ENCODE data around the gene DEFB113. TPM values are rescaled to one million over a fixed set of nuclear protein-coding genes. Genes with fewer than 3 reads are reported as not detected.

The DEFB113 gene
- total and polyA plus RNA-seq, 2 experiments from 2014 or later: not detected

DNA sequence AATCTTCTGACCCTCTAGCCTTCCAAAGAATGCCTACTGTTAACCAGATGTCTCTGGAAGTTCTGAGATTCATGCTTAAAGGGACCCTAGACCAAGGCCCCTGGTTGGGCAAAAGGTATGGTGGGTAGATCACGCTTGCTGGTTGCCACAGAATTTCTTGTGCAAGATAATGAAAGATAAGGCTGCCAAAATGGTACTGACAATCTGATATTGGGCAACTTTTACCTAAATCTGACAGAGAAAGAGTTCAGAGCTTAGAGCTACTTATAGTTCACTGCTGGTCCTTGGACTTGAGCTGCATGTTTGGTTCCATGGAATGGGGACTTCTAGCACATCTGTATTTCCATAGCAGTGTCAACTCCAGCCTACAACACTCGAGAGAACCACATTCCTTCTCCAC is 17.5 kb downstream of the DEFB113 start:
- Histone ChIP-seq H3K79me2 (replicated peaks; ENCODE audit: insufficient read depth) (no peaks in the 10 kb centered on the region), H3K9me2 (ENCODE audit: insufficient read depth) (no peaks in the 10 kb centered on the region), H4K20me1 (replicated peaks; ENCODE audit: insufficient read depth) (no peaks in the 10 kb centered on the region), H2AFZ (no peak overlapping the region), H3F3A (replicated peaks; ENCODE audit: low read depth) (no peaks in the 10 kb centered on the region), H3K4me3 (no peak overlapping the region), H3K4me2 (no peak overlapping the region), H3K36me3 (ENCODE audit: insufficient read depth) (no peaks in the 10 kb centered on the region), H3K4me1 (ENCODE audit: insufficient read depth) (no peaks in the 10 kb centered on the region; the same call in 1 of the 2 replicates), H3K27ac (ENCODE audit: low read depth) (no peak overlapping the region), H3K27me3 (ENCODE audit: insufficient read depth) (no peaks in the 10 kb centered on the region)
- peaks cover 2% of the 10 kb centered on the region; the same call in 1 of the 3 replicates for H3K4me1 Mint-ChIP-seq
- no peak for TF ChIP-seq ZNF331 (CRISPR knock-in tag; IDR thresholded peaks at IDR 0.05; ENCODE audit: low read depth)
- TF ChIP-seq EZH2 (IDR thresholded peaks at IDR 0.05; ENCODE audit: low read depth, unreplicated experiment): no peak
- no peak for TF ChIP-seq REST (IDR thresholded peaks at IDR 0.05; ENCODE audit: unreplicated experiment)
- no peak for TF ChIP-seq STAT1 (IDR thresholded peaks at IDR 0.05; ENCODE audit: unreplicated experiment)
- no peak for TF ChIP-seq CREB1 (CRISPR knock-in tag; IDR thresholded peaks at IDR 0.05; ENCODE audit: low read depth)
- no peak for TF ChIP-seq ZNF462 (CRISPR knock-in tag; IDR thresholded peaks at IDR 0.05)
- TF ChIP-seq, protein P1, sequence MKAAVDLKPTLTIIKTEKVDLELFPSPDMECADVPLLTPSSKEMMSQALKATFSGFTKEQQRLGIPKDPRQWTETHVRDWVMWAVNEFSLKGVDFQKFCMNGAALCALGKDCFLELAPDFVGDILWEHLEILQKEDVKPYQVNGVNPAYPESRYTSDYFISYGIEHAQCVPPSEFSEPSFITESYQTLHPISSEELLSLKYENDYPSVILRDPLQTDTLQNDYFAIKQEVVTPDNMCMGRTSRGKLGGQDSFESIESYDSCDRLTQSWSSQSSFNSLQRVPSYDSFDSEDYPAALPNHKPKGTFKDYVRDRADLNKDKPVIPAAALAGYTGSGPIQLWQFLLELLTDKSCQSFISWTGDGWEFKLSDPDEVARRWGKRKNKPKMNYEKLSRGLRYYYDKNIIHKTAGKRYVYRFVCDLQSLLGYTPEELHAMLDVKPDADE (IDR thresholded peaks at IDR 0.05): no peak
- H3K27ac Mint-ChIP-seq: peak overlapping the region; percentile 44; the same call in 1 of the 2 replicates
- no peak for ATAC-seq
- H3K9me3 Mint-ChIP-seq: no peaks in the 10 kb centered on the region
- no peaks in the 10 kb centered on the region for H3K36me3 Mint-ChIP-seq (ENCODE audit: low read depth)
- H3K4me3 Mint-ChIP-seq: no peak overlapping the region
- no peaks in the 10 kb centered on the region for H3K27me3 Mint-ChIP-seq (ENCODE audit: insufficient read depth, low read depth, poor library complexity)
- DNase-seq (ENCODE audit: low spot score): no peak

All from GM23338 (cell line).